NCI-H2227 treated with DMSO at 0.1 percent for 48 hours (cell line): ENCODE results near the gene UGGT1.

ENCODE experiments used
- DNase-seq: peaks from one replicate; lab custom pipeline; 2025; lab: John Stamatoyannopoulos, UW

The UGGT1 gene

DNA sequence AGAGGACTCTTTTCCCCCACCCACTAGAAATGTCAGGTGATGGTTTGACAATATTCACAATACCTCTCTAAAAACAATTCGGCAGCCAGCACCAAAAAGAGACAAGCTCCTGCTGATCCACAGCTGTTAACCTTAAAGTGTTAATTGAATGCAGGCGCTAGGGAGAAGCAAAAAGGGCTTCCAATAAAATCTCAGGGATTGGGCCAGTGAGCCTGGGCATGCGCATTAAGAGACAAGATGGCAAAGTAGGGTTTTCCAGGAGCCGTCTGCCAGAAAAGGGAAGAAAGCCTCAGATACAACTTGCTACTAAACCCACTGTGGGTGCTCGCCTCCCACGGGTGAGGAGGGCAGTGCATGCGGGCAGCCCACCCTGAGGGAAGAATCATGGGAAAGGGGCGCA lies 128.9 kb downstream of the UGGT1 start:
- no peak for DNase-seq

DNA sequence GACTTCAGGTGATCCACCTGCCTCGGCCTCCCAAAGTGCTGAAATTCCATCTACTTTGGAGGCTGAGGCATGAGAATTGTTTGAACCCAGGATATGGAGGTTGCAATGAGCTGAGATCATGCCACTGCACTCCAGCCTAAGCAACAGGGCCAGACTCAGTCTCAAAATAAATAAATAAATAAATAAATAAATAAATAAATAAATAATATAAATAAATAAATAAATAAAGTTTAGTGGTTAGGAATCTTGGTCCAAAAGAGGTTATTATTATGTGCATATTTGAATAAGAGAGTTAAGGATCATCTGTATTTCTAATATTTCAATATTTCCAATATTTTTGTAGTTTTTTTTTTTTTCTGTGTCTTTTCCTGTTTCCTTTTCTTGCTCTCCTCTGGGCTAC lies 136.9 kb downstream of the UGGT1 start:
- no peak for DNase-seq

DNA sequence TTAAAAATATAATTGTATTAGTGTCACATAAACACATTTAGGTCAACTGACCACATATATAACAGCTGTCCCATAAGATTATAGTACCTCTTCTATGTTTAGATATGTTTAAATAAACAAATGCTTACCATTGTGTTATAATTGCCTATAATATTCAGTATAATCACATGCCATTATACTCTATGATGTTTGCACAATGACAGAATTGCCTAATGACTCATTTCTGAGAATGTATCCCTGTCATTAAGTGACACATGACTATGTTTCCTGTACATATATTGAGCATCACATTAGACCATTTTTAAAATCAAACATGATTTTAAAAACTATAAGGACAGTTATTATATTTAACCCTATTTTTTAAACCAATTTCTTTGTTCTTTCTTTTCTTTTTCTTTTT lies 137.9 kb downstream of the UGGT1 start:
- no peak for DNase-seq

DNA sequence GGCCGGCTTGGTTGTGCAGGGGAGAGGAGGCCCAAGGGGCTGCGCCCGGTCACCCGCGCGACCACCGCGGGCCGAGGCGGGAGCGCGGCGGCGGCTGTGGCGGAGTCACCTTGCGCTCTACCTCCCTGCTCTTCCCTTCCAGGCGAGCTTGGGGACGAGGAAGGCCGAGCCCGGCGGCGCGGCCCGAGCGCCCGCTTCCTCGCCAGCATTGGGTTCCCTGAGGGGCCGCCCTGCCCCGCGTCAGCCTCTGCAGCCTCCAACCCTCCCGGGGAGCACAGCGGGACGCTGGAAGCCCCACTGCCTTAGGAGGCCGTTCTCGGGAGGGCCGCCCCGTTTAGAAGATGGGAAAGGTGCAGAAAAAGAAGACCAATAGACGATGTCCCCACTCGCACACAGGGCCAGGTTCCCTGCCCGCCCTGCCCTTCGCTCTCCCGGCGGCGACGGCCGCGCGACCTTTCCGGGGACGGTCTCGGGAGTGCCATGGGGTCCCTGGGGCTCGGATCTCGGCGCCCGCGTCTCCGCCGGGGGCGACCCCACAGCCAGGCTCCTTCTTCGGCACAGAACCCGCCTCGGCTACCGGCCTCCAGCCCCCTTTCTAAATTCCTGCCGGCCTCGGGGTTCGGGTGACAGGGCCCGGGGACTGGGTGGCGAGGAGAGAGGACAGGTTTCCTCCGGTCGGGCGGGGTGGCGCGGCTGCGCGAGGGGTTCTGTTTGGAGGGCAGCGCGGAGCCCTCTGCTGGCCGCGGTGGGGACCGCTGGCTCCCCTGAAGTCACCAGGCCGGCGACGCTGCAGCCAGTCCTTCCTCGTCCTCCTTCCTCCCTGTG lies 142.2 kb downstream of the UGGT1 start:
- peak; percentile 67 for DNase-seq

DNA sequence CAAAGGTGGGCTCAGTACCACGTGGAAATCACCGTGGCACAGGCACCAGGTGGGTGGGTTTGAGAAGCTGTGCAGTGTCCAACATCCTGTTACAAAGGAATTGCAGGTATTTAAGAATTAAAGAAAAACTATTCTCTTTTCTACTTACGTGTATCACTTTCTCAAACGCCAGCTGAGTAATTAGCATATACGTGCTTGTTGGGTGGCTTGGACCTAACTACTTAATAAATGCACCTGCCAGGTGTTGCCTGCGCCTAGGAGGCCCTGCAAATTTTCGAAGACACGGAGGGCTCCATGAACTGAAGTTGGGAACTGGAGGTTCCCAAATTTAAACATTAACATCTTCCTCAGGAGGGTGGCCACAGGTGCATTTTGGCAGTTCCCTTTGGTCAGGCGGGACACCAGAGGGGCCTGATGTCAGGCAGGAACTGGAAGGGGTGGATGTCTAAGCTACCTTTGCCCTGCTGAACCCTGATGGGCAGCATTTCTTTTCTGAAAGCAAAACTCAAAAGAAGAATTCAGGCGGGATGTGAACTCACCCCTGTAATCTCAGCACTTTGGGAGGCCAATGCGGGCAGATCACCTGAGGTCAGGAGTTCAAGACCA lies 142.9 kb downstream of the UGGT1 start:
- DNase-seq, result no peak

DNA sequence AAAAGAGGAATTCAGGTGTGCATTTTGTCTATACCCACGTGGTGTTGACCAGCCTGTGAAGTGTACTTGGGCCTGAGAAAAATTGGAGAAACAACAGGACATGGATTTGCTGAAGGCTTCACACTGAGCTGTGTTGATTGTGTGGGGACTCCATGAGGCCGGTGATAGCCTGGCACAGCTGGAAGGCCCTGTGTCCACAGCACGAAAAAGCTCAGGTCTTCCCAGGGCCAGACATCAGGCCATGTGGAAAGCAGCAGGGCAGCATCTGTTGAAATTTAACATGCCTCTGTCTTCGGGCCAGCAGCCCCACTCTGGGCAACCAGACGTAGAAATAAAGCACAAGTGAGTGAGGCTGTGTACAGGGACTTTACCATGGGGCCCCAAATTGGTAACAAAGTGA lies 143.6 kb downstream of the UGGT1 start:
- no peak for DNase-seq

DNA sequence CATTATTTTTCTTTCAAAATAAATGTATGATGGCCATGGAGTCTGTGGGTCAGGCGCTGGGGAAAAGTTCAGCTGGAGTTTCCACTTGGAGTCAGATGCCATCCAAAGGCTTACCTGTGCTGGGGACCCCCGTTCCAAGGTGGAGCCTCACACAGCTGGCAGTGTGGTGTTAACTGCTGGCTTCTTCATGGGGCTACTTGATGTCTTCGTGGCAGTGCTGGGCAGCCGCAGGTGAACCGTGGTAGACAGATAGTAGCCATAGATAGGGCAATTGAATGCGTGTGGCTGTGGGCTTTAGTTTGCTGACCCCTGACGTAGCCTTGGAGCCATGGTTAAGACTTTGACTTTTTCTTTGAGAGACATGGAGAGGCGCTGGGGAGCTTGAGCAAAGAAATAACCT lies 144.6 kb downstream of the UGGT1 start:
- no peak for DNase-seq

DNA sequence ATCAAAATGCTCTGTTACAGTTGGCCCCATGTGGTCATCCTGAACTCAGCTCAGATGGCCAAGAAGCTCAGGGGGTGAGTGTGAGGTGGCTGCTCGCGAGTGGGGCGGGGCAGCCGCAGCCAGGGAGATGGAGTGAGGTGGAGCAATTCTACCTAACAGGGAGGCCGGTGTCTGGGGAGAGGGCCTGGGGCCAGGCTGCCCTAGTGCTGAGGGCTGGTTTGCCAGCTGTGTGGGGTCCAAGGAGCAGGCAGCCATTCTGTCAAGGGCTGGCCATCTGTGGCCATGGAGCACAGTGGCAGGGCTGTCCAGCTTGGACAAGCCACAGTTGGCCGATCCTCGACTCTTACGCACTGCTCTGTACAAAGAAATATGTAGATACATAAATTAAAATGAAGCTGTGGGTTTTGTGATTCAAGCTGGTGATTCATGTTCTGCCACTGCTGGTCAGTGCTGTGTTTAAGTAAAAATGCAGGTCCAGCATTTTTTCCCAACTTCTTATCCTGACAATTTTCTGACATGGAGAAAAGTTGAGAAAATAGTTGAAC lies 145.6 kb downstream of the UGGT1 start:
- DNase-seq, result no peak

DNA sequence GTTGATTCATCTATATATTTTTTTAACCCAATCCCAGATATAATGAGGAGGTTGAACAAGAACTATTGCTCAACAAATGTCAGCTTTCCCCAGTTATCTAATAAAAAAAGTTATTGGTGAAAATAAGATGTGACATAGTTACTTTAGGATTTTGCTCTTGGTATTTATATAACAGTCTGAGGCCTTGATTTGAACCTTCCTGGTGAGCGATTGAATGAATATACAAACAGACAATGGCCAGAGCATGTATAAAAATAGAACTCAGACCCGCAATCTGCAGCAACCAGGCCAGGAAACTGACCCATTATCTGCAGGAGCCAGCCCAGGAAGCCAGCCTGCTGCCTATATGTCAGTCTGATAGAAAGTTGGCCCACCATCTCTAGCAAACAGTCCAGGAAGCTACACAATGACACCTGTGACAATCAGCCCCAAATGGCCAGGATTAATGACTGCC lies 146.1 kb downstream of the UGGT1 start:
- no peak for DNase-seq

DNA sequence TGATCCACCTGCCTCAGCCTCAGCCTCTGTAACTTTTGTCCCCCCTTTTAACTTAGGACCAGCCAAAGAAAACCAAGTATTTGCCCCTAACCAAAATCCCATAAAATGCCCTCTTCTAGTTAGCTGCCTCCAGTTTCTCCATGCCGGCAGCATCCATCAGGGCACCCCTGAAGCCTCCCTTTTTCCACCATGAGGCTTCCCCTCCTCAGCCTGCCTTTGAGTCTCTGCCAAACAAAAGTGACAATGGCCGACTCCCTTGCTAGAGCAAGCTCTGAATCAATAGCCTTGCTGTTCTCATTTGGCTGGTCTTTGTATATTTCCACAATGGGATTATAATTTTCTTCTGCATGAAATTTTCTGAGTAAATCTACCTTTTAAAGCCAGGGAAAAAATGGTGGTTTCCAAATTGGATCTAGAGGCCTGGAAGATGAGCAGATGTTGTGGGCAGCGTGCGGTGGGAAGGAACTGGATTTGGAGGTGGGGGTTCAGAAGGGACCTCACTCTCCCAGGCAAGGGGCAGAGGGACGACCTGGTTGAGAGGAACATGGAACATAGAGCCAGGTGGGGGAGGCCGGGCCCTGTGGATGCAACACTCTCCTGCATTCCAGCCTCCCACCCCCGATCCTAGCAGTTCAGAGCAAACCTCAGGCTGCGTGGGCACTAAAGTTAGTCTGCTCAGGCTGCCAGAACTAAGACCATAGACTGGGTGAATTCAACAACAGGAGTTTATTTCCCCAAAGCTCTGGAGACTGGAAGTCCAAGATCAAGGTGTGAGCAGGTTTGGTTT lies 147.1 kb downstream of the UGGT1 start:
- no peak for DNase-seq

DNA sequence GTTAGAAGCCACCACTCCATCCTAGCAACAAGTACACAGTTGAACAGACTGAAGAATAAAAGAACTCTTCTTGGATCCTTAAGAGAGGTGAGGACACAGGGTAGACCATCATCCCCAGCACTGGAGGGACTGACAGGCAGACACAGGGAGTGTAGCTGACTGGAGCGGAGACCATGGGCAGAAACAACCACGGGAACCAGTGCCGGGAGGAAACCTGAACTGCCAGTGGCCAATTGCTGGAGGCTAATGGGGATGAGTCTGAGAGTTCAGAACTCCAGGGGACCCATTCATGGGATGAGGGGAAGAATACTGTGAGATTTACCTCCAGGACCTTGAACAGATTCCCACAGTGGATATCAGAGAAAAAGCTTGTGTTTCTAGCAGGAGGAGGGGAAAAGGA lies 150.9 kb downstream of the UGGT1 start:
- no peak for DNase-seq
